Uterus (tissue), 4 donors: Measurements from ENCODE around the gene DLEU7. TPM values are rescaled to one million over a fixed set of nuclear protein-coding genes. Genes with fewer than 3 reads are reported as not detected.

Experiments used
- DNase-seq, 2 donors: peaks; one replicate each; pipeline ENCODE4 v3.0.0-alpha.2; 2019 to 2020
- H3K27ac ChIP-seq, 2 donors: fragments of 200-600 bp; sonication (generic); 1 replicate in 1 of 2; 2 replicates in 1 of 2; pipeline ENCODE4 v1.5.1; 2016 to 2018
- H3K27me3 ChIP-seq, 2 donors: fragments of 200-600 bp; sonication (generic); one replicate each; pipeline ENCODE4 v1.5.1; 2018 to 2019; ENCODE audit warnings: control low read depth in 1 of 2
- H3K36me3 ChIP-seq, 2 donors: fragments of 200-600 bp; sonication (generic); one replicate each; pipeline ENCODE4 v1.5.1; 2019; ENCODE audit warnings: control low read depth in 1 of 2
- H3K4me1 ChIP-seq, 2 donors: fragments of 200-600 bp; sonication (generic); one replicate each; pipeline ENCODE4 v1.5.1; 2018 to 2019; ENCODE audit warnings: control low read depth in 1 of 2
- H3K4me3 ChIP-seq, 2 donors: fragments of 200-600 bp; sonication (generic); 1 replicate in 1 of 2; 2 replicates in 1 of 2; pipeline ENCODE4 v1.5.1; 2018 to 2019; ENCODE audit warnings: mild to moderate bottlenecking in 1 of 2
- H3K9me3 ChIP-seq, 2 donors: fragments of 200-600 bp; sonication (generic); one replicate each; pipeline ENCODE4 v1.5.1; 2019; ENCODE audit warnings: control low read depth in 1 of 2
- POLR2A ChIP-seq, 2 donors: fragments of 450-650 bp; IDR thresholded peaks; one replicate each; pipeline ENCODE4 v1.6.1; 2016; ENCODE audit warnings: antibody characterized with exemption in 2 of 2, mild to moderate bottlenecking in 1 of 2, moderate library complexity in 1 of 2
- intact Hi-C: fragments of 100-400 bp; cut with DNase I; formaldehyde crosslinking; loops from one replicate; pipeline ENCODE4 v1.15.1; 2023; ENCODE audit warnings: low total_unique reads
- total RNA-seq, 4 donors: library from RNA; depleted of rRNA in 3 of 4; stranded (reverse); fragments of >200 nt in 3 of 4; gene quantifications; one replicate each; pipeline versions ENCODE4 v1.1.0 to v1.2.4, GENCODE V29; 2014 to 2023
- TF ChIP-seq, protein P1 (sequence below), 4 experiments: fragments of 200-600 bp in 2 of 4; fragments of 450-650 bp in 2 of 4; sonication (generic) in 2 of 4; IDR thresholded peaks; one replicate each; pipeline ENCODE4 v1.5.1; 2016 to 2019; ENCODE audit warnings: antibody characterized with exemption in 4 of 4, mild to moderate bottlenecking in 2 of 4, moderate library complexity in 1 of 4
- donor health status: DM: yes; HTN: yes; CAD: no.

Gene DLEU7
- total RNA-seq, 4 donors from 2014 or later = not detected

DNA sequence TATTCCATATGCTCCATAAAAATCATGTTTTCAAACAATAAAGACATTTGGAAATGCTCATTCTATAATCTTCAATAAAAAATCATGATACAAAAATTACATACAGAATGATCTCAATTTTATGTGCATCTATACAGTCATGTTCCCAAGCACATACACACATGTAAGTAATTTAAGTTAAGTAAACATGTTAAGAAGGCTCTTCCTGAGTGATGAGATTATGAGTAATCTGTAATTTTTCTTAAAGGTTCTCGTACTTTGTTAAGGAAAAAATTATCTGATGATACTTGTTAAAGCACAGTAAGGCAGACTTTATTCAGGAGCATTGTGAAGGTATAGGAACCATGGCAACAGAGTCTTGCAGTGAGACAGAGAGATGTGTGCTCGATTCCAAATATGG lies 30.0 kb upstream of the DLEU7 start:
- no peaks in the 10 kb centered on the region for H3K4me1 ChIP-seq
- no peak overlapping the region for H3K4me3 ChIP-seq
- H3K27ac ChIP-seq = no peak overlapping the region
- intact Hi-C loops = no loop called here
- no peaks in the 10 kb centered on the region for H3K27me3 ChIP-seq
- DNase-seq = no peak
- H3K36me3 ChIP-seq = no peaks in the 10 kb centered on the region
- no peaks in the 10 kb centered on the region for H3K9me3 ChIP-seq
- TF ChIP-seq POLR2A (IDR thresholded peaks at IDR 0.05) = no peak
- TF ChIP-seq, protein P1, sequence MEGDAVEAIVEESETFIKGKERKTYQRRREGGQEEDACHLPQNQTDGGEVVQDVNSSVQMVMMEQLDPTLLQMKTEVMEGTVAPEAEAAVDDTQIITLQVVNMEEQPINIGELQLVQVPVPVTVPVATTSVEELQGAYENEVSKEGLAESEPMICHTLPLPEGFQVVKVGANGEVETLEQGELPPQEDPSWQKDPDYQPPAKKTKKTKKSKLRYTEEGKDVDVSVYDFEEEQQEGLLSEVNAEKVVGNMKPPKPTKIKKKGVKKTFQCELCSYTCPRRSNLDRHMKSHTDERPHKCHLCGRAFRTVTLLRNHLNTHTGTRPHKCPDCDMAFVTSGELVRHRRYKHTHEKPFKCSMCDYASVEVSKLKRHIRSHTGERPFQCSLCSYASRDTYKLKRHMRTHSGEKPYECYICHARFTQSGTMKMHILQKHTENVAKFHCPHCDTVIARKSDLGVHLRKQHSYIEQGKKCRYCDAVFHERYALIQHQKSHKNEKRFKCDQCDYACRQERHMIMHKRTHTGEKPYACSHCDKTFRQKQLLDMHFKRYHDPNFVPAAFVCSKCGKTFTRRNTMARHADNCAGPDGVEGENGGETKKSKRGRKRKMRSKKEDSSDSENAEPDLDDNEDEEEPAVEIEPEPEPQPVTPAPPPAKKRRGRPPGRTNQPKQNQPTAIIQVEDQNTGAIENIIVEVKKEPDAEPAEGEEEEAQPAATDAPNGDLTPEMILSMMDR (IDR thresholded peaks at IDR 0.05) = no peak

DNA sequence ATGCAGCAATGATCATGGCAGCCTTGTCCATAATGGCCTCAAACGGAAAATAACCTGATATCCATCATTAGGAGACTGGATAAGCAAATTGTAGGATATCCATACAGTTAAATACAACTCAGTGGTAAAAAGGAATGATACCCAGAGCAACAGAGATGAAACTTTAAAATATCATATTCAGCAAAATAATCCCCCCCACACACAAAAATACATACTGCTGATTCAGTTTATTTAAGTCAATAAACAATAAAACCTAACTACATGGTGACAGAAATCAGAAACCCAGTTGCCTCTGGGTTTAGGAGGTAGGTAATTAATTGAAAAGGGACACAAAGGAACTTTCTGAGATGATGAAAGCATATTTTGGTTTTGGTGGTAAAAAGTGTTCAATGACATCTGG lies 27.9 kb upstream of the DLEU7 start:
- Histone ChIP-seq H3K36me3 (no peaks in the 10 kb centered on the region), H3K27ac (no peak overlapping the region), H3K4me3 (no peak overlapping the region), H3K4me1 (no peaks in the 10 kb centered on the region), H3K9me3 (no peaks in the 10 kb centered on the region), H3K27me3 (no peaks in the 10 kb centered on the region)
- intact Hi-C loops = no loop called here
- TF ChIP-seq, protein P1 (IDR thresholded peaks at IDR 0.05) = no peak
- no peak for TF ChIP-seq POLR2A (IDR thresholded peaks at IDR 0.05)
- DNase-seq = no peak

DNA sequence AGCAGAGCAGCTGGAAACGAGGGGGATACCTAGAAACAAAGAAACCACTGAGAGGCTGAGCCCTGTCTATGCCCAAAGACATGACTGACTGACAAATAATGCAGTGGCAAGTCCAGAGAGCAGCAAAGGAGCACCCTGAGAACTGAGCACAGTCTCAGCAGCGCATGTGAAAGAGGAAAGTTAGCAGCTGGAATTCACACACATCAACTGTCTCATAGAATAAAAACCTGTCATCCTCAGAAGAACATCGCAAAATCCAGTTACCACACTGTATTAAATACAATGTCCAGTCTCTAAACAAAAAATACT lies 24.1 kb upstream of the DLEU7 start:
- H3K4me1 ChIP-seq = no peaks in the 10 kb centered on the region
- TF ChIP-seq, protein P1 (IDR thresholded peaks at IDR 0.05) = no peak
- TF ChIP-seq POLR2A (IDR thresholded peaks at IDR 0.05) = no peak
- no peaks in the 10 kb centered on the region for H3K9me3 ChIP-seq
- intact Hi-C loops = no loop called here
- no peak overlapping the region for H3K27ac ChIP-seq
- no peak overlapping the region for H3K4me3 ChIP-seq
- no peak for DNase-seq
- no peaks in the 10 kb centered on the region for H3K36me3 ChIP-seq
- no peaks in the 10 kb centered on the region for H3K27me3 ChIP-seq

DNA sequence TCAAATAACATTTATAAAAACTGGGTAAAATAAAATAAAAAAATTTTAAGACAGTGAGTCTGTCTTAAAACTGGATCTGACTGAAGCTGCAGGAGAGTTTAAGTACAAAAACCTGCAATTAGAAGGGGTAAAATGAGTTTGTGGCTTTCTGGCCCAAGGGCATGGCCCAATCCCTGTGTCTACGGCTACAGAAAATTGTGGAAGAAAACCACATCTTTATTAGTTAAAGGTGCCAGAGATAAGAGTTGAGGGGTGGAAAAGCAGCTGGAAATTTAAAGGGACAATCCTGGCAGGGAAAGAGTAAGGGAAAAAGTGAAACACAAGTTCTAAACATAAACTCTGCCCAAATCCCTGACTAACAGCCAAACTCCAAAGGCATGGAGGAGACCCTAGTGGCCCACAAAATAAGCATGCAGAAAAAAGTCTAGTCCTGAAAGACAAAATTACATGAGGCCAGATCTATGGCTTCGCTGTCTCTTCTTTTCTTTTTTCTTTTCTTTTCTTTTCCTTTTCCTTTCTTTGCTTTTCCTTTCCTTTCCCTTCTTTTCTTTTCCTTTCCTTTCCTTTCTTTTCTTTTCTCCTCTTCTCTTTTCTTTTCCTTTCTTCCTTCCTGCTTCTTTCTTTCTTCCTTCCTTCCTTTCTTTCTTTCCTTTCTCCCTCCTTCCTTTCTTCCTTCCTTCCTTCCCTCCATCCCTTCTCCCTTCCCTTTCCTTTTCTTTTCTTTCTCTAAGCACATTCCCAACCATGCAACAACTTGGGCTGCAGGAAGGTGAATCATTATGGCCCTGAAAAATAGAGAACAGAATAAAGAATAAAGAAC lies 23.5 kb upstream of the DLEU7 start:
- H3K27me3 ChIP-seq = no peaks in the 10 kb centered on the region
- H3K9me3 ChIP-seq = no peaks in the 10 kb centered on the region
- H3K4me1 ChIP-seq = no peaks in the 10 kb centered on the region
- no peak for DNase-seq
- no peak overlapping the region for H3K4me3 ChIP-seq
- no peaks in the 10 kb centered on the region for H3K36me3 ChIP-seq
- intact Hi-C loops = no loop called here
- H3K27ac ChIP-seq = no peak overlapping the region
- TF ChIP-seq, protein P1 (IDR thresholded peaks at IDR 0.05) = no peak
- TF ChIP-seq POLR2A (IDR thresholded peaks at IDR 0.05) = no peak

DNA sequence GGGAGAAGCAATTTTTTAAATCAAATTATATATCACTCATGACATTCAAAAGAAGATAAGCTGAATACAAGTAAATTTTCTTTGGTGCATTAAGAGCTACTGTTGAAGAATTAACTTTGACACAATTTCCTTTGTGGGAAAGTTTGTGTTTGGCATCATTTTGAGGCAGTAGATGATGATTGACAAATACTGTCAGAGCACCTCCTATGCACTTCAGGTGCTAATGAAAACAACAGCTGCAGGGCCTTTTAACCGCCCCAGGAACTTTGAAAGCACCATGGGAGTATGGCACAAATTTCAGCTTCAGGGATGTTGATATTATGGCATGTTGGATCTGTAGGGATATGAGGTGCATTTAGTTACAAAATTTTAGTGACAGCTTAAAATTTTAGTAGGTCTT lies 21.0 kb upstream of the DLEU7 start:
- Histone ChIP-seq H3K9me3 (no peaks in the 10 kb centered on the region), H3K27me3 (no peaks in the 10 kb centered on the region), H3K4me3 (no peak overlapping the region), H3K36me3 (no peaks in the 10 kb centered on the region), H3K4me1 (no peaks in the 10 kb centered on the region), H3K27ac (no peak overlapping the region)
- TF ChIP-seq, protein P1 (IDR thresholded peaks at IDR 0.05) = no peak
- no peak for TF ChIP-seq POLR2A (IDR thresholded peaks at IDR 0.05)
- no peak for DNase-seq
- intact Hi-C loops = no loop called here
